Activated CD4-positive, alpha-beta memory T cell treated with anti-CD3 and anti-CD28 coated beads for 36 hours (primary cell): ENCODE data around the gene HSD17B7. TPM values are rescaled to one million over a fixed set of nuclear protein-coding genes. Genes with fewer than 3 reads are reported as not detected.
"Not testable (repeated sequence)": the region's sequence is repeated elsewhere in the genome, so short reads cannot be mapped to it uniquely, and the experiment has no call there.

ENCODE experiments used
- CTCF ChIA-PET: fragments of 350-600 bp; sonication (Branson Sonifier 250); formaldehyde crosslinking; loops from one replicate; lab custom pipeline; 2021; ENCODE audit warnings: antibody characterized with exemption, inconsistent platforms; lab: Charles Lee
- POLR2A ChIA-PET: fragments of 350-600 bp; sonication (Branson Sonifier 250); formaldehyde crosslinking; loops from one replicate; lab custom pipeline; 2021; ENCODE audit warnings: antibody characterized with exemption; lab: Charles Lee
- DNase-seq: peaks from one replicate; pipeline ENCODE4 v3.0.0-alpha.2; 2020
- H3K27ac Mint-ChIP-seq: one replicate; pipeline ENCODE4 v1.8.0; 2021; ENCODE audit warnings: mixed read lengths
- H3K27me3 Mint-ChIP-seq: one replicate; pipeline ENCODE4 v1.8.0; 2021; ENCODE audit warnings: mixed read lengths
- H3K36me3 Mint-ChIP-seq: one replicate; pipeline ENCODE4 v1.8.0; 2021; ENCODE audit warnings: mixed read lengths
- H3K4me1 Mint-ChIP-seq: one replicate; pipeline ENCODE4 v1.8.0; 2021; ENCODE audit warnings: low read depth, mixed read lengths
- H3K4me3 Mint-ChIP-seq: one replicate; pipeline ENCODE4 v1.8.0; 2021; ENCODE audit warnings: mild to moderate bottlenecking, mixed read lengths
- H3K9me3 Mint-ChIP-seq: one replicate; pipeline ENCODE4 v1.8.0; 2021; ENCODE audit warnings: mixed read lengths
- intact Hi-C: fragments of 100-400 bp; cut with micrococcal nuclease; formaldehyde crosslinking; loops from one replicate; pipeline ENCODE4 v1.15.1; 2023
- total RNA-seq, 2 experiments: library from RNA; stranded (reverse); gene quantifications; one replicate each; pipeline ENCODE4 v1.2.3, GENCODE V29; 2021

HSD17B7 gene
- 10 to 100 TPM; 29.3 to 29.7 TPM for total RNA-seq

GRCh38 chr1:162790303-162790984 is at the start of gene HSD17B7:
HSD17B7 (plus strand) TSS chr1:162790702; CDS start chr1:162790801, 99 bp downstream.
- H3K27me3 Mint-ChIP-seq, H3K9me3 Mint-ChIP-seq, H3K36me3 Mint-ChIP-seq, H3K4me1 Mint-ChIP-seq, POLR2A ChIA-PET, CTCF ChIA-PET: not testable (repeated sequence)
- Mint-ChIP-seq H3K27ac (peak within 1 kb of the TSS; percentile 92), H3K4me3 (peak within 1 kb of the TSS; percentile 90)
- peak; percentile 86 for DNase-seq
- intact Hi-C loops = loop anchor here (5.0 kb wide), 1 partner anchor 228 kb away; the partner anchor contains the start of gene UAP1

GRCh38 chr1:162740755-162741154 is 49.7 kb upstream of the HSD17B7 start:
- H3K9me3 Mint-ChIP-seq = no peaks in the 10 kb centered on the region
- no peak overlapping the region for H3K4me3 Mint-ChIP-seq
- no peaks in the 10 kb centered on the region for H3K4me1 Mint-ChIP-seq
- H3K27ac Mint-ChIP-seq = no peak overlapping the region
- intact Hi-C loops = no loop called here
- no peaks in the 10 kb centered on the region for H3K36me3 Mint-ChIP-seq
- ChIA-PET CTCF (no interaction called here), POLR2A (no interaction called here)
- H3K27me3 Mint-ChIP-seq = no peaks in the 10 kb centered on the region
- no peak for DNase-seq

GRCh38 chr1:162741574-162741973 is 48.9 kb upstream of the HSD17B7 start:
- H3K27ac Mint-ChIP-seq = no peak overlapping the region
- CTCF ChIA-PET = no interaction called here
- no peak for DNase-seq
- H3K4me1 Mint-ChIP-seq = no peaks in the 10 kb centered on the region
- H3K4me3 Mint-ChIP-seq = no peak overlapping the region
- intact Hi-C loops = no loop called here
- H3K36me3 Mint-ChIP-seq = no peaks in the 10 kb centered on the region
- H3K27me3 Mint-ChIP-seq = no peaks in the 10 kb centered on the region
- POLR2A ChIA-PET = no interaction called here
- H3K9me3 Mint-ChIP-seq = no peaks in the 10 kb centered on the region

GRCh38 chr1:162746264-162746942 is 44.1 kb upstream of the HSD17B7 start:
- CTCF ChIA-PET, H3K27ac Mint-ChIP-seq, H3K4me3 Mint-ChIP-seq, H3K9me3 Mint-ChIP-seq, H3K27me3 Mint-ChIP-seq, POLR2A ChIA-PET, intact Hi-C loops, H3K36me3 Mint-ChIP-seq, DNase-seq, H3K4me1 Mint-ChIP-seq: not testable (repeated sequence)

- POLR2A ChIA-PET = no interaction called here
- no peaks in the 10 kb centered on the region for H3K9me3 Mint-ChIP-seq
- H3K27me3 Mint-ChIP-seq = no peaks in the 10 kb centered on the region
- no peak overlapping the region for H3K4me3 Mint-ChIP-seq
- no peak overlapping the region for H3K27ac Mint-ChIP-seq
- no peaks in the 10 kb centered on the region for H3K36me3 Mint-ChIP-seq
- CTCF ChIA-PET = no interaction called here
- no peak for DNase-seq
- no peaks in the 10 kb centered on the region for H3K4me1 Mint-ChIP-seq
- intact Hi-C loops = no loop called here
These were observed 37.4 kb upstream of the HSD17B7 start for GRCh38 chr1:162753001-162753658.

- no peak for DNase-seq
These were observed 36.4 kb upstream of the HSD17B7 start for GRCh38 chr1:162753998-162754585.

GRCh38 chr1:162755306-162755705 is 35.2 kb upstream of the HSD17B7 start:
- H3K27me3 Mint-ChIP-seq = no peaks in the 10 kb centered on the region
- no peak overlapping the region for H3K27ac Mint-ChIP-seq
- intact Hi-C loops = no loop called here
- no peaks in the 10 kb centered on the region for H3K36me3 Mint-ChIP-seq
- ChIA-PET CTCF (no interaction called here), POLR2A (no interaction called here)
- no peaks in the 10 kb centered on the region for H3K4me1 Mint-ChIP-seq
- DNase-seq = no peak
- H3K9me3 Mint-ChIP-seq = no peaks in the 10 kb centered on the region
- H3K4me3 Mint-ChIP-seq = no peak overlapping the region

More at GRCh38 chr1:162753998-162754585, 36.4 kb upstream of the HSD17B7 start:
- no peak overlapping the region for H3K4me3 Mint-ChIP-seq
- intact Hi-C loops = no loop called here
- ChIA-PET POLR2A (no interaction called here), CTCF (no interaction called here)
- H3K4me1 Mint-ChIP-seq = no peaks in the 10 kb centered on the region
- H3K27me3 Mint-ChIP-seq = no peaks in the 10 kb centered on the region
- H3K36me3 Mint-ChIP-seq = no peaks in the 10 kb centered on the region
- no peaks in the 10 kb centered on the region for H3K9me3 Mint-ChIP-seq
- H3K27ac Mint-ChIP-seq = no peak overlapping the region

- ChIA-PET CTCF (no interaction called here), POLR2A (no interaction called here)
- H3K27ac Mint-ChIP-seq = no peak overlapping the region
- H3K27me3 Mint-ChIP-seq = no peaks in the 10 kb centered on the region
- no peaks in the 10 kb centered on the region for H3K4me1 Mint-ChIP-seq
- no peak for DNase-seq
- H3K9me3 Mint-ChIP-seq = no peaks in the 10 kb centered on the region
- intact Hi-C loops = no loop called here
- H3K4me3 Mint-ChIP-seq = no peak overlapping the region
- H3K36me3 Mint-ChIP-seq = no peaks in the 10 kb centered on the region
These were observed 34.0 kb upstream of the HSD17B7 start for GRCh38 chr1:162756523-162756922.

GRCh38 chr1:162757476-162757875 is 33.0 kb upstream of the HSD17B7 start:
- CTCF ChIA-PET = no interaction called here
- intact Hi-C loops = no loop called here
- H3K9me3 Mint-ChIP-seq = no peaks in the 10 kb centered on the region
- DNase-seq = no peak
- H3K4me3 Mint-ChIP-seq = no peak overlapping the region
- POLR2A ChIA-PET = no interaction called here
- no peaks in the 10 kb centered on the region for H3K4me1 Mint-ChIP-seq
- H3K36me3 Mint-ChIP-seq = no peaks in the 10 kb centered on the region
- H3K27me3 Mint-ChIP-seq = no peaks in the 10 kb centered on the region
- H3K27ac Mint-ChIP-seq = no peak overlapping the region

GRCh38 chr1:162765788-162766187 is 24.7 kb upstream of the HSD17B7 start:
- POLR2A ChIA-PET = no interaction called here
- intact Hi-C loops = no loop called here
- Mint-ChIP-seq H3K9me3 (no peaks in the 10 kb centered on the region), H3K4me3 (no peak overlapping the region), H3K27me3 (peaks cover 2% of the 10 kb centered on the region), H3K36me3 (no peaks in the 10 kb centered on the region), H3K4me1 (no peaks in the 10 kb centered on the region), H3K27ac (no peak overlapping the region)
- CTCF ChIA-PET = no interaction called here
- DNase-seq = no peak

- H3K27me3 Mint-ChIP-seq = peaks cover 3% of the 10 kb centered on the region
- no peak overlapping the region for H3K4me3 Mint-ChIP-seq
- no peaks in the 10 kb centered on the region for H3K9me3 Mint-ChIP-seq
- ChIA-PET POLR2A (no interaction called here), CTCF (no interaction called here)
- no peak for DNase-seq
- no peaks in the 10 kb centered on the region for H3K4me1 Mint-ChIP-seq
- intact Hi-C loops = no loop called here
- H3K36me3 Mint-ChIP-seq = no peaks in the 10 kb centered on the region
- no peak overlapping the region for H3K27ac Mint-ChIP-seq
These were observed 17.8 kb upstream of the HSD17B7 start for GRCh38 chr1:162772571-162773154.

- Mint-ChIP-seq H3K27me3 (peaks cover 8% of the 10 kb centered on the region), H3K4me3 (no peak overlapping the region), H3K9me3 (no peaks in the 10 kb centered on the region), H3K36me3 (no peaks in the 10 kb centered on the region), H3K27ac (no peak overlapping the region), H3K4me1 (no peaks in the 10 kb centered on the region)
- no peak for DNase-seq
- intact Hi-C loops = no loop called here
- POLR2A ChIA-PET = no interaction called here
- CTCF ChIA-PET = no interaction called here
These were observed 16.5 kb upstream of the HSD17B7 start for GRCh38 chr1:162774007-162774406.
